ENCODE measurements around the gene ATP5MC3.

The ATP5MC3 gene

GRCh38 chr2:175143678-175144077 is 37.8 kb downstream of the ATP5MC3 start:
- TF ChIP-seq CTCF (IDR thresholded peaks at IDR 0.05; ENCODE audit: low read depth, low read length, missing control alignments) = no peak
- in situ Hi-C loops (cut with HindIII; ENCODE audit: low sequenced_read_pairs) = no loop called here
- no peak overlapping the region for H3K4me3 ChIP-seq (ENCODE audit: low read depth, low read length)
- no peak for DNase-seq (ENCODE audit: low read depth)

GRCh38 chr2:175143191-175143590 is 38.3 kb downstream of the ATP5MC3 start:
- in situ Hi-C loops (cut with HindIII; ENCODE audit: low sequenced_read_pairs) = no loop called here
- no peak overlapping the region for H3K4me3 ChIP-seq (ENCODE audit: low read depth, low read length)
- no peak for TF ChIP-seq CTCF (IDR thresholded peaks at IDR 0.05; ENCODE audit: low read depth, low read length, missing control alignments)

GRCh38 chr2:175140332-175140731 is 41.2 kb downstream of the ATP5MC3 start:
- in situ Hi-C loops (cut with HindIII; ENCODE audit: low sequenced_read_pairs) = no loop called here
- DNase-seq (ENCODE audit: low read depth) = no peak
- TF ChIP-seq CTCF (IDR thresholded peaks at IDR 0.05; ENCODE audit: low read depth, low read length, missing control alignments) = no peak
- H3K4me3 ChIP-seq (ENCODE audit: low read depth, low read length) = no peak overlapping the region

More at GRCh38 chr2:175143191-175143590, 38.3 kb downstream of the ATP5MC3 start:
- no peak for DNase-seq (ENCODE audit: low read depth)

GRCh38 chr2:175137793-175138192 is 43.7 kb downstream of the ATP5MC3 start:
- no peak overlapping the region for H3K4me3 ChIP-seq (ENCODE audit: low read depth, low read length)
- in situ Hi-C loops (cut with HindIII; ENCODE audit: low sequenced_read_pairs) = no loop called here
- TF ChIP-seq CTCF (IDR thresholded peaks at IDR 0.05; ENCODE audit: low read depth, low read length, missing control alignments) = no peak
- DNase-seq (ENCODE audit: low read depth) = no peak

- DNase-seq (ENCODE audit: low read depth) = no peak
- TF ChIP-seq CTCF (IDR thresholded peaks at IDR 0.05; ENCODE audit: low read depth, low read length, missing control alignments) = no peak
- in situ Hi-C loops (cut with HindIII; ENCODE audit: low sequenced_read_pairs) = no loop called here
- H3K4me3 ChIP-seq (ENCODE audit: low read depth, low read length) = no peak overlapping the region
These were observed 44.9 kb downstream of the ATP5MC3 start for GRCh38 chr2:175136334-175137215.

- no peak for TF ChIP-seq CTCF (IDR thresholded peaks at IDR 0.05; ENCODE audit: low read depth, low read length, missing control alignments)
- no peak overlapping the region for H3K4me3 ChIP-seq (ENCODE audit: low read depth, low read length)
- DNase-seq (ENCODE audit: low read depth) = no peak
- in situ Hi-C loops (cut with HindIII; ENCODE audit: low sequenced_read_pairs) = no loop called here
These were observed 45.6 kb downstream of the ATP5MC3 start for GRCh38 chr2:175135862-175136261.

All from astrocyte of the cerebellum (primary cell).